HL-60/S4 treated with retinoic acid at 250 ng/mL for 4 days and 3 days (cell line): ENCODE results near the gene SNX5.

Source experiments
- in situ Hi-C: fragments of 300-500 bp; cut with MboI; formaldehyde crosslinking; loops from 2 replicates; pipeline ENCODE4 v1.7.0; 2022; ENCODE audit warnings: low sequenced_read_pairs

The SNX5 gene

GRCh38 chr20:17892189-17892938 lies 76.2 kb downstream of the SNX5 start:
- in situ Hi-C loops, result loop anchor here (25.0 kb wide), 1 partner anchor 205 kb away; the partner anchor contains the start of genes BANF2 and RRBP1
